IMR-90 (cell line): ENCODE data around the gene HMOX2. TPM values are rescaled to one million over a fixed set of nuclear protein-coding genes. Genes with fewer than 3 reads are reported as not detected.

Experiments
- ATAC-seq: fragments of 200-7000 bp; cut with Tn5 transposase; 2 replicates; pipeline ENCODE4 v1.9.1; 2020; ENCODE audit warnings: low read depth, mild to moderate bottlenecking, moderate library complexity
- BruUV-seq: library from RNA; stranded (reverse); fragments of 400-500 nt; replicated peaks from 2 replicates; lab custom pipeline; 2021; lab: Mats Ljungman, UMichigan
- CTCF ChIA-PET: fragments of 300-600 bp; formaldehyde crosslinking; extraction: SDS; loops from one replicate; lab custom pipeline; 2021; ENCODE audit warnings: antibody characterized with exemption; lab: Yijun Ruan, JAX
- POLR2A ChIA-PET: fragments of 300-600 bp; sonication (Branson Sonifier 250); formaldehyde crosslinking; loops from one replicate; lab custom pipeline; 2022; ENCODE audit warnings: antibody characterized with exemption; ENCODE audit not compliant: unreplicated experiment; lab: Charles Lee
- DNase-seq: peaks from one replicate; pipeline ENCODE4 v3.0.0; 2013
- H2AFZ ChIP-seq: replicated peaks from 2 replicates; pipeline ENCODE3; 2013; ENCODE audit warnings: low read length, mild to moderate bottlenecking; ENCODE audit not compliant: poor library complexity
- H2AK5ac ChIP-seq: 2 replicates; pipeline ENCODE4 v1.6.1; 2013; ENCODE audit warnings: low read depth, low read length, inconsistent platforms
- H2AK9ac ChIP-seq: replicated peaks from 2 replicates; pipeline ENCODE3; 2013; ENCODE audit warnings: mild to moderate bottlenecking, low read depth, low read length, moderate library complexity; ENCODE audit not compliant: poor library complexity
- H2BK120ac ChIP-seq: 2 replicates; pipeline ENCODE4 v1.6.1; 2013; ENCODE audit warnings: low read depth, low read length, inconsistent platforms
- H2BK15ac ChIP-seq: 3 replicates; pipeline ENCODE4 v1.6.1; 2013; ENCODE audit warnings: low read depth, low read length, inconsistent platforms
- H2BK20ac ChIP-seq: 2 replicates; pipeline ENCODE4 v1.6.1; 2013; ENCODE audit warnings: low read depth, mild to moderate bottlenecking, inconsistent platforms, low read length, moderate library complexity
- H2BK5ac ChIP-seq: 2 replicates; pipeline ENCODE4 v1.6.1; 2013; ENCODE audit warnings: mild to moderate bottlenecking, low read depth, low read length, inconsistent platforms; ENCODE audit not compliant: poor library complexity, severe bottlenecking
- H3K14ac ChIP-seq: replicated peaks from 2 replicates; pipeline ENCODE4 v1.6.1; 2013; ENCODE audit warnings: low read depth, low read length, inconsistent platforms
- H3K18ac ChIP-seq: 2 replicates; pipeline ENCODE4 v1.6.1; 2013; ENCODE audit warnings: low read depth, low read length, control low read depth
- H3K23ac ChIP-seq: 2 replicates; pipeline ENCODE4 v1.6.1; 2013; ENCODE audit warnings: low read depth, low read length, inconsistent platforms
- H3K27ac ChIP-seq: 2 replicates; pipeline ENCODE4 v1.5.1; 2013; ENCODE audit warnings: mild to moderate bottlenecking, control low read depth, low read length; ENCODE audit not compliant: insufficient read depth
- H3K27me3 ChIP-seq: 2 replicates; pipeline ENCODE4 v1.6.1; 2013; ENCODE audit warnings: low read length; ENCODE audit not compliant: control insufficient read depth, insufficient read depth
- H3K36me3 ChIP-seq: 2 replicates; pipeline ENCODE4 v1.6.1; 2013; ENCODE audit warnings: low read length, mixed read lengths; ENCODE audit not compliant: control insufficient read depth, insufficient read depth
- H3K4ac ChIP-seq: 2 replicates; pipeline ENCODE4 v1.6.1; 2013; ENCODE audit warnings: low read depth, low read length, inconsistent platforms
- H3K4me1 ChIP-seq: 2 replicates; pipeline ENCODE4 v1.6.1; 2013; ENCODE audit warnings: low read length, mixed read lengths; ENCODE audit not compliant: control insufficient read depth, insufficient read depth
- H3K4me2 ChIP-seq: 2 replicates; pipeline ENCODE4 v1.6.1; 2013; ENCODE audit warnings: low read depth, mild to moderate bottlenecking, control low read depth, low read length, moderate library complexity
- H3K4me3 ChIP-seq: 2 replicates; pipeline ENCODE4 v1.5.1; 2013; ENCODE audit warnings: low read depth, mild to moderate bottlenecking, control low read depth, low read length, moderate library complexity; ENCODE audit not compliant: insufficient read depth
- H3K56ac ChIP-seq: 2 replicates; pipeline ENCODE4 v1.6.1; 2013; ENCODE audit warnings: low read length, inconsistent platforms; ENCODE audit not compliant: insufficient read depth; ENCODE audit errors: extremely low read depth
- H3K79me1 ChIP-seq, 2 experiments: 2 replicates each; pipeline ENCODE4 v1.6.1; 2013; ENCODE audit warnings: low read length in 2 of 2, inconsistent platforms in 1 of 2, low read depth in 1 of 2
- H3K9ac ChIP-seq: 2 replicates; pipeline ENCODE4 v1.6.1; 2013; ENCODE audit warnings: low read depth, low read length, control low read depth
- H3K9me1 ChIP-seq: 2 replicates; pipeline ENCODE4 v1.6.1; 2013; ENCODE audit warnings: low read length, inconsistent platforms; ENCODE audit not compliant: insufficient read depth
- H3K9me3 ChIP-seq: 2 replicates; pipeline ENCODE4 v1.6.1; 2013; ENCODE audit warnings: low read length; ENCODE audit not compliant: control insufficient read depth, insufficient read depth
- H4K20me1 ChIP-seq: 2 replicates; pipeline ENCODE4 v1.6.1; 2013; ENCODE audit warnings: low read length, inconsistent platforms; ENCODE audit not compliant: insufficient read depth
- H4K5ac ChIP-seq: 2 replicates; pipeline ENCODE4 v1.6.1; 2013; ENCODE audit warnings: mild to moderate bottlenecking, low read depth, low read length, control low read depth
- H4K8ac ChIP-seq, 2 experiments: 2 replicates each; pipeline ENCODE4 v1.6.1; 2013; ENCODE audit warnings: low read depth in 2 of 2, low read length in 2 of 2, control low read depth in 1 of 2, inconsistent platforms in 1 of 2
- H4K91ac ChIP-seq: 2 replicates; pipeline ENCODE4 v1.6.1; 2013; ENCODE audit warnings: low read depth, low read length, inconsistent platforms; ENCODE audit not compliant: insufficient read depth
- ELK1 ChIP-seq: fragments of 150-350 bp; IDR thresholded peaks from 2 replicates; pipeline ENCODE4 v1.6.1; 2016; ENCODE audit warnings: low read depth, mild to moderate bottlenecking, low read length, moderate library complexity, borderline replicate concordance
- POLR2A ChIP-seq: IDR thresholded peaks from 2 replicates; pipeline ENCODE4 v1.6.1; 2012; ENCODE audit warnings: mild to moderate bottlenecking, low read depth, low read length
- RCOR1 ChIP-seq: IDR thresholded peaks from 2 replicates; pipeline ENCODE4 v1.6.1; 2012; ENCODE audit warnings: mild to moderate bottlenecking, low read length, improper control_type of control experiment; ENCODE audit not compliant: insufficient replicate concordance
- RFX5 ChIP-seq: IDR thresholded peaks from 2 replicates; pipeline ENCODE4 v1.8.0; 2012; ENCODE audit warnings: low read depth, mild to moderate bottlenecking, low read length, moderate library complexity
- SMC3 ChIP-seq: fragments of 150-350 bp; IDR thresholded peaks from 2 replicates; pipeline ENCODE4 v1.6.1; 2016; ENCODE audit warnings: low read depth, mild to moderate bottlenecking, antibody characterized with exemption, low read length, moderate library complexity
- USF2 ChIP-seq: fragments of 150-350 bp; IDR thresholded peaks from 2 replicates; pipeline ENCODE4 v1.6.1; 2017; ENCODE audit warnings: mild to moderate bottlenecking, antibody characterized with exemption, low read length, low read depth
- WGBS, 2 experiments: methylation state at CpG; one replicate each; pipeline versions ENCODE4 v1.1.5 to v1.1.7; 2013; ENCODE audit warnings: missing lambda C conversion rate in 2 of 2; ENCODE audit not compliant: insufficient read length in 1 of 2; ENCODE audit errors: extremely low coverage in 2 of 2; 5-methylcytosine and 5-hydroxymethylcytosine counted together
- dilution Hi-C: fragments of 300-500 bp; cut with HindIII; formaldehyde crosslinking; loops from one replicate; pipeline ENCODE4 v1.14.3; 2018; ENCODE audit warnings: low sequenced_read_pairs; ENCODE audit not compliant: unreplicated experiment
- in situ Hi-C: fragments of 300-500 bp; cut with MboI; formaldehyde crosslinking; loops from 3 replicates; pipeline ENCODE4 v1.14.3; 2019; ENCODE audit warnings: low sequenced_read_pairs, inconsistent platforms, mixed read lengths
- intact Hi-C: fragments of 100-400 bp; cut with micrococcal nuclease; formaldehyde crosslinking; loops from 2 replicates; pipeline ENCODE4 v1.10.0; 2022
- polyA plus RNA-seq, 3 experiments: library from polyadenylated mRNA; depleted of rRNA; stranded (reverse); fragments of >200 nt; gene quantifications; 2 replicates each; pipeline ENCODE4 v1.2.3, GENCODE V29; 2012; ENCODE audit warnings: low replicate concordance in 1 of 3
- total RNA-seq: library from RNA; depleted of rRNA; stranded (reverse); fragments of >200 nt; gene quantifications from 2 replicates; pipeline ENCODE4 v1.2.3, GENCODE V29; 2012

HMOX2 gene
- total and polyA plus RNA-seq, 2 of the 4 experiments (the other 2 are of a cell fraction), result 93.9 to 98.8 TPM

GRCh38 chr16:4515611-4516233 is 39.5 kb downstream of the HMOX2 start:
- peaks cover 16% of the 10 kb centered on the region; the same call in 1 of the 2 replicates for H4K20me1 ChIP-seq
- H4K8ac ChIP-seq, result no peak overlapping the region
- H2AK5ac ChIP-seq, result no peak overlapping the region
- H3K9me1 ChIP-seq, result no peaks in the 10 kb centered on the region
- no peak overlapping the region for H2AFZ ChIP-seq
- peaks cover 15 to 31% of the 10 kb centered on the region in 2 experiments for H3K79me1 ChIP-seq
- no peak overlapping the region for H3K14ac ChIP-seq
- ChIA-PET CTCF (no interaction called here), POLR2A (no interaction called here)
- H3K9me3 ChIP-seq, result no peaks in the 10 kb centered on the region
- H3K27me3 ChIP-seq, result no peaks in the 10 kb centered on the region
- intact Hi-C loops (loop anchor here (10.0 kb wide), 1 partner anchor 439 kb away; the partner anchor contains the start of gene SEC14L5), in situ Hi-C loops (loop anchor here (25.0 kb wide), 1 partner anchor 447 kb away; the partner anchor contains the start of gene SEC14L5), dilution Hi-C loops (no loop called here)
- no peak overlapping the region for H3K18ac ChIP-seq
- H3K4me3 ChIP-seq, result no peak overlapping the region
- no peak overlapping the region for H4K91ac ChIP-seq
- H3K56ac ChIP-seq, result no peak overlapping the region
- no peak overlapping the region for H3K23ac ChIP-seq
- H2BK15ac ChIP-seq, result no peak overlapping the region
- peaks cover 33% of the 10 kb centered on the region for H3K36me3 ChIP-seq
- H4K5ac ChIP-seq, result no peak overlapping the region
- no TSS peak for BruUV-seq
- no peak overlapping the region for H2BK120ac ChIP-seq
- H2BK20ac ChIP-seq, result no peak overlapping the region
- H3K4me1 ChIP-seq, result no peaks in the 10 kb centered on the region
- no peak for DNase-seq
- H3K9ac ChIP-seq, result no peak overlapping the region
- H3K4ac ChIP-seq, result no peak overlapping the region
- H3K27ac ChIP-seq, result no peak overlapping the region
- H2BK5ac ChIP-seq, result no peak overlapping the region
- no peak overlapping the region for H2AK9ac ChIP-seq
- no peak for ATAC-seq
- TF ChIP-seq RFX5 (no peak), USF2 (no peak), RCOR1 (no peak), SMC3 (no peak), POLR2A (no peak), ELK1 (no peak)
- no peak overlapping the region for H3K4me2 ChIP-seq
- no CpG with 5 or more reads among the region's 5 CpGs for WGBS, 2 experiments
